Measurements from ENCODE around the gene TIMD4.

Gene TIMD4

DNA sequence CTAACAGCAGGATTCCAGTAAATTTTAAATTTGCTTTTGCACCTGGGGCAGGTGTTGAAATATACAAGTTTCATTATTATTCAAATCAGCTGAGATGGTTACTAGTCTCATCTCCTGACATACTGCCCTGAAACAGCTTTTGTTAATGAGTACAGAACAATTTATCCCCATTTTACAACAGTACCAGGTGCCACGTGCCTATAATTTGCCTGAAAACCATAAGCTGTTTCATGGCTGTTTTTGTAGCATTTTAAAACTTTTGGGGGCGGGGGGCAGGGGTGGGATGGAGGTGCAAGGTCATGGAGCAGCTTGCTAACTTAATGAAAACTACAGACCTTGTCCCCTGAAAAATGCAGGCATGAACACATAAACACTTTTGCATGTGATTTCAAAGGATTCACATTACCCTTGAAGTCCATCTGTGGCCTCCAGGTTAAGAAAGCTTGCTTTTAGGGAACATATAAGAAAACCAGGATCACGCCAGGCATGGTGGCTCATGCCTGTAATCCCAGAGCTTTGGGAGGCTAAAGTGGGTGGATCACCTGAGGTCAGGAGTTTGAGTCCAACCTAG is 42.1 kb downstream of the TIMD4 start:
- DNase-seq, result no peak

DNA sequence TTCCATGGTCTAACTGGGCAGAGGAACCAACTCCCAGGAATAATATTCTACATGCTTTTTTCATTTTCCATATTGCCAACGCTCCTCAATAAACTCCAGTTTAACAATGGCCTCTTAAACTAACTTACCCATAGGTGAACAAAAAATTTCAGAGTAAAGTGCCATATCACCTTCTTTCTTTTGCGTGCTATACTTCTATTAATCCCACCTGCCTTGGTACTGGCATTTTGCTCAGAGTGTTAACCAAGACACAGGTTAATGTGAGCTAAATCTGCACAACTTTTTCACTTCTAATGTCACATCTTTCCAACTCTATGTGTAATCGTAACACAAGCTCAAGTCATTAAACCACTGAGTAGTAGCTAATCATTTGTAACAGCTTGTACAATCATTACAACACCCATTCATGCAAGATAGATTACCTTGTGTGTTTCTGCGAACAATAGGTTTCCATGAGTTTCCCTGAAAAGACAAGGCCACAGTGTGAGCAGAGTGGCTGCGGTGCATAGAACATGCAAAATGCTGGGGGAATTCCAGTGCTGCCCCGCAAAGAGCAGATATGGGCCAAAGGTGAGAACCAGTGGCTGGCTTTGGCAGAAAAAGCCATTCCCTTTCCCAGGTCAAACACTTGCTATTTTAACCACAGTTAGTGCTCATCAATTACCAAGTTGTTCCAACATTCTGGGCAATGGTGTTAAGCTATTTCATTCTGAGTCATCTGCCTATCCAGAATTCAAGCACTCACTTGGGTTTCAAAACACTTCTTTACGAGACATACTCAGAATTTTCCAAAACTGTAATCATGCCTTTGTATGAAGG is 42.8 kb downstream of the TIMD4 start:
- no peak for DNase-seq

DNA sequence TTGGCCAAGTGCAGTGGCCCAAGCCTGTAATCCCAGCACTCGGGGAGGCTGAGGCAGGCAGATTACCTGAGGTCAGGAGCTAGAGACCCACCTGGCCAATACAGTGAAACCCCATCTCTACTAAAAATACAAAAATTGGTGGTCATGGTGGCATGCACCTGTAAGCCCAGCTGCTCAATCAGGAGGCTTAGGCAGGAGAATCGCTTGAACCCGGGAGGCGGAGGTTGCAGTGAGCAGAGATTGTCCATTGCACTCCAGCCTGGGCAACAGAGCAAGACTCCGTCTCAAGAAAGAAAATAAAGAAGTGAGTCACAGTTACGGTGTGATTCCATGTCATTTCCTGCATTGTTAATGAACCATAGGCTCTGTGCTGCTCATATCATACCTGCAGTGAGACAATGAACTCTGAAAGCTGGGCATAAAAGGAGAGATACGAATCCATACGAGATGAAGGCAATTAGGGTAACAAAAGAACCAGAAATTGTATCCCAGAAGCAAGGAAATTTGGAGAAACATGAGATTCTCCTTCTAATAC is 44.6 kb downstream of the TIMD4 start:
- DNase-seq, result no peak

DNA sequence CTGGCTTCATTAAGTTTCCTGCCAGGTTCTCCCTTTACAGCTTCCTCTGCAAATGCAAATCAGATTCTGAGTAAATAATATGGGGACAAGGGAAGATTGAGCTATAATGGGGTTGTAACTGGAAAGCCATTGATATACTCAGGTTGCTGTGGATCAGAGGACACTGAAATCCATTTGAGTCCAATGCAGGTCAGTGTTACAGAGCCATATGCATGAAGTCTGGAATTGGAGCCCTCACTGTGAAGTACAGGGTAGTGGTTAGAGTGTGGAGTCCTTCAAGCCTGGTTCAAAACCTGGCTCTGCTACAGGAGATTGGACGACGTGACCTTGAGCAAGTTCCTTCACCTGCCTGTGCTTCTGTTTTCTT is 48.7 kb downstream of the TIMD4 start:
- no peak for DNase-seq

DNA sequence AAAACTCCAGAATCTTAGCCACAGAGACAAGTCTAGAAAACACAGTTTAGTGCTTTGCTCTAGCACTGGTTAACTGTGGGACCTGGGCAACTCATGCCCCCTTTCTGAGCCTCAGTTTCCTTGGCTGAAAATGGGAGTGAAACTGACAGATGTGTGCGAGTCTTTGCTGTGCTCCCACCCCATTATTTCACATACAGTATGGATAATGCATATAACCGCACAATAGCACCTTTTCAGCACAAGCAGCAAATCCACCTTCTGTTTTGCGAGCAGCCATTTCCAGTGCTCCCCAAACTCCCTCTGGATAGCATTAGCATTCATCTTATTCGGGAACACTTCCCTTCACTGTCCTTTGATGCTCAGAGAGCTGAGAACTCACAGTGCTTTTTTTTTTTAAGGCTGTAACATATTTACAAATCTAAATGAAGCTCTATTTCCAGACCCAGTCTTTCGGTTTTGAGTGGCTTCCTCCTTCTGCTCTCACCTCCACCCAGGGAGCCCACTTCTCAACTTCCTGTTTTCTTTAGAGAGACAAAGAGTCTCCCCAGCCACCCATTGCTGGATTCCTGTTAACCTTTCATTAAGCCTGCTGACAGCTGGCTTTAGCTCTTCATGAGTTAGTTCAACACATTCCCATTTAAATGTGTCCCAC is 49.2 kb downstream of the TIMD4 start:
- DNase-seq, result no peak

DNA sequence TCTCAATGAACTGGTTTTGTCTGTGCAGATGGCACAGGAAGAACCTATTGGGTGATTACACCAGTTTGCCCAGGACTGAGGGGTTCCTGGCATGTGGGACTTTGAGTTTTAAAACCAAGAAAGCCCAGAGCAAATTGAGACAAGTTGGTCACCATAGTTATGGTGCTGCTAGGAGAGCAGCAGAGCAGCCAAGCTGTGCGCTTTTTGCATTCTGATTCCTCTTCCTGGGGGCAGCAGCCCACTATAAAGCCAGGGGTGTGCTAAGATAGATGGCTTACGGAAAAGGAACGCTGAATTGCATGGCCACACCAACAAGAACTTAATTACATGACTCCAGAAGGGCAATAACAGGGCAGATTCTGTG is 49.7 kb downstream of the TIMD4 start:
- DNase-seq, result no peak

DNA sequence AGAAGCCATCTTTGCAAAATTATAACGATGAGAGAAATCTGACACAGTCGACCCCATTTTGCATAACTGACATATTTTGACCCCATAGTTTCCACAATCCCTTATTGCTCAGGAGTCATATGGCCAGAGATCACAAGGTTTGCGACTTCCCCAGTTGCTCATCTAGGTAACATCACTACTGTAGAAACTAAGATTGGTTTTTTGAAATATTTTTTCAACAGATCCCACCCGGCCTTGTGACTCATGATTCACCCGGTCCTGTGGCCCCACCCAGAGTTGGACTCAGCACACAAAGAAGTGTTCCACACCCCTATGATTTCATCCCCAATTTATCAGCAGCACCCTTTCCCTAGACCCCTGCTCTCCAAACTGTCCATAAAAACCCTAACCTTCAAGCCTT is 50.2 kb downstream of the TIMD4 start:
- no peak for DNase-seq

DNA sequence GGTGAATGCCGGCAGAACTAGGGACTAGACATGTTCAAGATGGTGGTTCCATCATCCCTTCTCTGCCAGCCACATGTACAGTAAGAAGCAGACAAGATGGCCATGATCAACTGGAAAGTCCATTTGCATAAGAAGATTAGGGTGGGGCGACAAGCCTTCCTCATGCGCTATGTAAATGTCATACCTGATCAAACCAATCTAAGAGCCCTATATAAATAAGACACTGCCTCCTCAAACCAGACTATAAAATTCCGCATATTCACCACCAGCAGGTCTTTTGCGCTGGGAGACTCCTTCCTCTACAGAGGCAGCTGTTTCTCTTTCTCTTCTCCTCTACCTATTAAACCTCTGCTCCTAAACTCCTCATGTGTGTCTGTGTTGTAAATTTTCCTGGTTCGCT is 53.8 kb downstream of the TIMD4 start:
- no peak for DNase-seq

DNA sequence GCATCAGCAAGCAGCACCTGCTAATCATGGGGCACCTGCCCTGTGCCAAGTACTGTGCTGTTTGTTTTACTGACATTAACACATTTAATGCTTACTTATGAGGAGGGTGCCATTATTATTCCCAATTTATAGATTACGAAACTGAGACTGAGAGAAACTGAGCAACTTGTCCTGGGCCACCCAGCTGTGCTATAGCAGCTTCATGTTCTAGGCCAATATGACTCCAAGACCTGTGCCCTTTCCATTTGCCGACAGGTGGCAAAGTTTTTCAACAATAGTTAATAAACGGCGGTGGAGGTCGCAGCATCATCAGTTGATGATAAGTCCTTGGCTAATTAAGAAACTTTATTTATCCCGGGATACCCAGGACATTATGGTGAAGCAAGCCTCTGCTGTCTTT is 55.4 kb downstream of the TIMD4 start:
- DNase-seq, result no peak

DNA sequence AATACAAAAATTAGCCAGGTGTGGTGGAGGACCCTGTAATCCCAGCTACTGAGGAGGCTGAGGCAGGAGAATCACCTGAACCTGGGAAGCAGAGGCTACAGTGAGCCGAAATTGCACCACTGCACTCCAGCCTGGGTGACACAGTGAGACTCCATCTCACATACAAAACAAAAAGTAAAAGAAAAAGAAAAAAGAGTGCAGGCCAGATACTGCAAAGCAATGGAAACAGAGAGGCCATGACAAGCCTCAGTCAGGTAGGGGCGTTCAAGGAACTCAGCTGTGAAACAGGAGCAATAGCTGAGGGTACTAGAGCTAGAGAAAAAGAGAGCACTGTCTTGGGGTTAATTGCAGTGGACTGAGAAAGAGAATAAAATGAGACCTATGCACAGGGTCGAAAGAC is 56.2 kb downstream of the TIMD4 start:
- no peak for DNase-seq

DNA sequence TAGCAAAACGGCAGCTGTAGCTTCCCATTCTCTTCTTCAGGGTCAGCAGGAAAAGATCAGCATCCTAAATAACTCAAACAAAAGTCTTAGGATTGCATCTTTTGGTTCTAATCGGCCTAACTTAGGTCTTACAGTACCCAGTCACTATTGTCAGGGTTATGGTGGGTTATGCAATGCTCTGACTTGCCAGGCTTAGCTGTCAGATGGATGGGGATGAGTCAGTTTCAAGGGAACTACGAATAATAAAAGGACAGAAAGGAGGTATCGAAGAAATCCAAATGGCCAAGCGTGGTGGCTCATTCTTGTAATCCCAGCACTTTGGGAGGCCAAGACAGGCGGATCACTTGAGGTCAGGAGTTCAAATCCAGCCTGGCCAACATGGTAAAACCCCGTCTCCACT is 66.5 kb downstream of the TIMD4 start:
- no peak for DNase-seq

DNA sequence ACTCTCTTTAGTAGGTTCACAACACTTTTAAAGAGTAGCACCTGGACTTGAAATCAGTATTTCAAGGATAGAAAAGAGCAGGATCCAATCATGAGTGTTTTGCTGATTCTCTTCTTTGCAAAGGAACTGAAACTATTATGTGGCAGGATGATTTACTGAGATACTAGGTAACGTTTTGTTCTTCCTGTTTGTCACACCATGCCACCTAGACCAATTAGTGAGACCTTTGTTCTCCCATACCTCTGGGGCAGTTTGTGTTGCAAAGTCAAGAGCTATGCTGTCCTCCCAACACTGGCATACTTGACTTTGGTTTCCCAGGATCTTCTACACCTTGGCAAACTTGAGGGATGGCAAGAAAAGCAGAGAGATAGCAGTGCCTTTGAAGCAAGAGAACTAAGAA is 69.5 kb downstream of the TIMD4 start:
- no peak for DNase-seq

DNA sequence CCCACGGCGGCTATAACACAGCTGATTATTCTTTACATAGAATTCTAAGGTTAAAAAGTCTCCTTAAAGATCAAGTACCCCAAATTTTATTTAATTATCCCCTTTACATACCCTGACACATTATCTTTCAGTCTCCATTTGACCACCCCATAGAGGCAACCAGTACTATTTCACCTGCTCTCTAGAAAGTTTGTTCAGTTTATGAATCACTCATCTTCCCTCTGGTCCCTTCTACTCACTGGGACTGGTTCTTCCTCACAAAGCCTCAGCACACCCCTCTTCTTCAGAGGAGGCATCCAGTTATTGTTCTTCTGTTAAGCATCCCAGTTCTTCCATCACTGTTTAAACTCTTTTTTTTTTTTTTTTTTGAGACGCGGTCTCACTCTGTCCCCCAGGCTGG is 70.2 kb downstream of the TIMD4 start:
- no peak for DNase-seq

DNA sequence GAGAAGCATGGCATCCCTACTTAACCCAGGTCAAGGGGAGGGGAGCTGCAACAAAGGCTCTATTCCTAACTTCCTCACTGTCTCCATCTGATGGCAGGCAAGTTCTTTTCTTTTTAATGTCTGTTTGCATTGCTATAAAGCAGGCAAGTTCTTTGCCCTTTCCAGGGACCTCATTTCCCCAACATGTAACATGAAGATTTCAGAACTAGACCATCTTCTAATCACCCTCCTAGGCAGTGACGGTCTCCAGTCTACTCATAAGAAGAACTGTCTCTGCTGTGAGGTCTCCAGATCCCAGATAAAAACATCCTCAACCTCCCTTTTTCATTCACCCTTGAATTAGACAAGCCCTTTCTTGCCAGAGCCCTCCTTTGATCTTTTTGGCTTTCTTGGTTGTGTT is 70.8 kb downstream of the TIMD4 start:
- DNase-seq, result no peak

DNA sequence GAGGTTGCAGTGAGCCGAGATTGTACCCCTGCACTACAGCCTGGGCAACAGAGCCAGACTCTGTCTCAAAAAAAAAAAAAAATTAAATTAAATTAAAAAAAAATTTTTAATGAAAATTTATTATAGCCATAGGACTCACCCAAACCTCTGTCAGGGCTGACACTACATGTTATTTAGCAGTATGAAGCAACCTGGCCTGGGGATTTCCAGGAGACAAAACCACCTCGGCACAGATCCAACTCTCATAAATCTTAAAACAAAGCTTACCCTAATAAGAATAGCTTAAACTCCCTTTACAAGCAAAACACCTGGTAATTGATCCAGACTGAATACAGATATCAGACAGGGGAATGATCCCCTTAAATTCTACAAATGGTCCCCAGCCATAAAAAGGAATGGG is 74.5 kb downstream of the TIMD4 start:
- no peak for DNase-seq

DNA sequence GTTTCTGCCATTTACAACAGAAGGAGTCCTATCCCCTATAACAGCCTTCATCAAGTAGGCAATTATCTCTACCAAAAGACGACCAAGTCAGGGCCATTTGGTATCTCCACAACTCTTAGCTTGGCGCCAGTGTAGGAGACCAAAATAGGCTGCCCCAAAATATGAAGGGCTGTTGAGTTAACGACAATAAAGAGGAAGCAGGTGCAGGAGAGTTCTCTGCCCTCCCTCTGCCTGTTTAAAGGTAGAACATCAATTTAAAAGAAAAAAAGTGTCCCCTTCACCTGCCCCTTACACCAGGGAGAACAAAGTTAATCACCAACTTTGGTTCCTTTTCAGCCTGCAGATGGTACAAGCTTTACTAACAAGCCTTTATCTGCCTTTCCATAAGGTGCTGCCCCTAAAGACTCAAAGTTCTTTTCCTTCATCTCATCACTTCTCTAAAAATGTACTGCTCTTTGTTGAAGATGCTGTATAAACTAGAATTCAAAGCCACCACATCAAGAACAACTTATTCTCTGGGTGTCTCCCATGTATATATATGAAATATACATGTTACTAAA is 79.6 kb downstream of the TIMD4 start:
- DNase-seq, result no peak

DNA sequence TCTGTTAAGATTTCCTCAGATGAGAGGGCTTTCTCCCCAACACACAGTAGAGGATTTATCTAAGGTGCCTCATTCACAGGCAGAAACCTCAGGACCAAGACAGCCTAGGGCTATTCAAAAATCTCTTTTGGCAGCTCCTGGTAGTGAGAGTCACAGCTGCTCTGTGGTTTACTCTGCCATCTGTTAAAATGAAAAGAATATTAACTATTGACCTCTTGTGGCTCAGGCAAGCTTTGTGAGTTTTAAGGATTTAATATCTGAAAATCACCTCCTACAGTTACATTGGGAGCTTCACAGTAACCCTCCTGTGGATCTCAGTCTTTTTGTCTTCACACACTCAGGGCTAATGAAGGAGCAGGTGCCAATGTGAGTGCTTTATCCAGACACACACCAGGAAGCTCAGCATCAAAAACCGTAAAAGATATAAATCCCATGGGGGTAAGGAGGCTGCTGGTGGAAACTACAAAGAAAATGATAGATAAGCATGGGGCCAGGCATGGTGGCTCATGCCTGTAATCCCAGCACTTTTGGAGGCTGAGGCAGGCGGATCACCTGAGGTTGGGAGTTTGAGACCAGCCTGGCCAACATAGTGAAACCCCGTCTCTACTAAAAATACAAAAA is 83.3 kb downstream of the TIMD4 start:
- no peak for DNase-seq

DNA sequence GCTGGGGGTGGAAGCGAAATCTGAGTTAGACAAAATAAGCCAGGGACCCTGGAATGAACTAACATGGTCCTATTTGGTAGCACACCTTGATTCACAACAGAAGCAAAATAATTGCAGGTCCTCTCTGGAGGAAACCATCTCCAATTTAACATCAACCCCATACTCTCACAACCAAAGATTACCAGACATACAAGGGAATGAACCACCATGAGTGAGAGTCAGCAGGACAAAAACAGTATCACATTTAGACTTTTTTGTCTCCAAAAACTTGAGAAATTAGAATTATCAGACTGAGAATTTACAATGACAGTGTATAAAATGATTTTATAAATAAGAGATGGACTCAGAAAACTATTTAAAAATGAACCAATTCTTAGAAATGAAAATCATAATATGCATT is 91.8 kb downstream of the TIMD4 start:
- DNase-seq, result no peak

DNA sequence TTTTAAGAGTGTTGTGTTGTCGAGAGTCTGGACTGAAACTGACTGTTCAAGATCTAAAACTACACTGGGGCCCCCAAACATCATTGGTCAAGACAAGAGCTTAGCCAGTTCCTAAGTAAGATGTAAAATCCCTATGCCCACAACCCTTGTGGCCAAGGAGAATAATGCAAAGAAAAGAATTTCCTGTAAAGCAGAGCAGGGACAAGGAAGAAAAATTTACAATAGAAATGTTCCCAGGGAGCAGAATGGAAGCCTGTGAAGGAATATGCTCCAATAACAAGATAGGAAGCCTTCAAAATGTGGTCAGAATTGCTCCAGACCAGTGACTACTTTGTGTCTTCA is 92.6 kb downstream of the TIMD4 start:
- DNase-seq, result no peak
